Neural crest cell (in vitro differentiated cells): ENCODE data around the gene CTTN. TPM values are rescaled to one million over a fixed set of nuclear protein-coding genes. Genes with fewer than 3 reads are reported as not detected.

ENCODE experiments used
- DNase-seq: peaks from one replicate; pipeline ENCODE4 v3.0.0; 2021; ENCODE audit warnings: low read depth, mixed read lengths, low spot score
- H3K27ac Mint-ChIP-seq: one replicate; pipeline ENCODE4 v1.8.0; 2021; ENCODE audit warnings: mild to moderate bottlenecking, mixed read lengths; ENCODE audit not compliant: unreplicated experiment
- H3K27me3 Mint-ChIP-seq: 2 replicates; pipeline ENCODE4 v1.8.0; 2021; ENCODE audit warnings: low read depth, mild to moderate bottlenecking, mixed read lengths
- H3K36me3 Mint-ChIP-seq: 2 replicates; pipeline ENCODE4 v1.8.0; 2021; ENCODE audit warnings: low read depth, mild to moderate bottlenecking, mixed read lengths
- H3K4me1 Mint-ChIP-seq: 2 replicates; pipeline ENCODE4 v1.8.0; 2021; ENCODE audit warnings: mixed read lengths
- H3K4me3 Mint-ChIP-seq: one replicate; pipeline ENCODE4 v1.8.0; 2021; ENCODE audit warnings: mild to moderate bottlenecking, mixed read lengths
- H3K9me3 Mint-ChIP-seq: 2 replicates; pipeline ENCODE4 v1.8.0; 2021; ENCODE audit warnings: mixed read lengths
- CTCF ChIP-seq: fragments of 200-600 bp; sonication (generic); conservative IDR thresholded peaks from 2 replicates; pipeline ENCODE4 v1.5.0; 2021; ENCODE audit warnings: antibody characterized with exemption, mild to moderate bottlenecking
- total RNA-seq: library from RNA; stranded (reverse); gene quantifications from 2 replicates; pipeline ENCODE4 v1.2.1, GENCODE V29; 2021

CTTN gene
- total RNA-seq, 1 donor from 2014 or later: 146 TPM

DNA sequence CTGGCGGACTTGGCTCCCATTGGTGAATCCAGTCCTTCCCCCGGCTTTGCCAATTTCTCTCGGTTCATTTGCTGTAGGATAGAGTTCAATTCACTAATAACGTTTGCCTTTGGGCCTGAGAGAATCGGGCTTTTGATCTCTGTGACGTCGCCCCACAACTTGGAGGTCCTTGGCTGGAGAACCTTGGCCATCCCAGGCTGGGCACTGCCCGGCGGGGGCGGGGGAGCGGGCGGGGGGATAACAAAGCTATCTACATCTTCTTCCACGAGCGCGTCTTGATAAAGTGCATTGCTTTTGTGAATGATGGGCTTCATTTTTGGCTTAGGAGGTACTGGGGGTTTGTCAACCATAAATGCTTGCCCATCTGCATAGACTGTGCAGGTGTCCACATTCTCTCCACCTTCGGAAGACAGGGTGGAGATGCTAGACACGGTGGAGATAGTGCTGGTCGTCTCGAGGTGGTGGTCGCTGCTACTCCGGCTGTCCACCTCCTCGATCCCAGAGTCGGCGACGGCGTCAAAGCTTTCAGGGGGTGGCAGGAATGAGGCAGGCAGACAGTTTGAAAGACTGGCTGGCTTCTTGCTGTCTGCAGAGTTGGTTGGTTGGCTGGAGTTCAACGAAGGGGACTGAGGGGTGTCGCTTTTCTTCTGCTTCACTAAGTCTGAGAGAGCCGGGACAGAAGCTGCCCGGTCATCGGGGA is 87.1 kb downstream of the CTTN start:
- Mint-ChIP-seq H3K4me1 (peaks cover 8% of the 10 kb centered on the region), H3K9me3 (no peaks in the 10 kb centered on the region), H3K4me3 (no peak overlapping the region), H3K27me3 (no peaks in the 10 kb centered on the region), H3K36me3 (peaks cover 7% of the 10 kb centered on the region), H3K27ac (no peak overlapping the region)
- DNase-seq: no peak
- no peak for TF ChIP-seq CTCF

GRCh38 chr11:70486026-70486415 is 87.7 kb downstream of the CTTN start:
- TF ChIP-seq CTCF: no peak
- Mint-ChIP-seq H3K27ac (no peak overlapping the region), H3K36me3 (peaks cover 7% of the 10 kb centered on the region), H3K9me3 (no peaks in the 10 kb centered on the region), H3K27me3 (no peaks in the 10 kb centered on the region), H3K4me1 (peaks cover 6% of the 10 kb centered on the region), H3K4me3 (no peak overlapping the region)
- DNase-seq: no peak

Other genes with a start within 250 kb of the CTTN start
- gene FADD, start 195.2 kb upstream of the CTTN start, total RNA-seq: 29.2 and 30.4 TPM in 2 replicates
- 54.1 and 56.4 TPM in 2 replicates for gene PPFIA1, start 127.8 kb upstream of the CTTN start, total RNA-seq